ENCODE data around the gene NMT1.

GRCh38 chr17:45123930-45124796 is 63.0 kb downstream of the NMT1 start:
- TF ChIP-seq SUZ12 (IDR thresholded peaks at IDR 0.05; ENCODE audit: extremely low read depth, insufficient read depth, insufficient read length), result no peak
- no peak for TF ChIP-seq ZNF274 (IDR thresholded peaks at IDR 0.05; ENCODE audit: low read depth, low read length)
- no peak for TF ChIP-seq YY1 (IDR thresholded peaks at IDR 0.05; ENCODE audit: insufficient read depth, insufficient read length)

Data from NT2/D1 (cell line).